ENCODE results near the gene FGF1.
A peak's percentile ranks its signal among the peaks of the same experiment; 100 is the strongest.

The FGF1 gene

GRCh38 chr5:142685418-142686209 lies at the start of gene FGF1:
TSS of gene FGF1 (minus strand) at chr5:142686090. CDS start at chr5:142614127, 71,963 bp downstream.
- no peaks in the 10 kb centered on the region for H3K9me3 Mint-ChIP-seq
- ATAC-seq (ENCODE audit: low read depth) (no peak), DNase-seq (ENCODE audit: low spot score in 2 of 2) (no peak)
- no peak within 1 kb of the TSS for H3K4me3 Mint-ChIP-seq
- H3K4me1 Mint-ChIP-seq: no peaks in the 10 kb centered on the region
- no peaks in the 10 kb centered on the region for H3K36me3 Mint-ChIP-seq
- no peak within 1 kb of the TSS for H3K27ac Mint-ChIP-seq
- peaks cover 16% of the 10 kb centered on the region for H3K27me3 Mint-ChIP-seq

GRCh38 chr5:142727735-142728047 lies 41.8 kb upstream of the FGF1 start:
- H3K27me3 Mint-ChIP-seq: peaks cover 10% of the 10 kb centered on the region
- H3K27ac Mint-ChIP-seq: no peak overlapping the region
- DNase-seq (ENCODE audit: low spot score in 2 of 2): no peak
- no peak for ATAC-seq (ENCODE audit: low read depth)
- no peak overlapping the region for H3K4me3 Mint-ChIP-seq
- H3K9me3 Mint-ChIP-seq: no peaks in the 10 kb centered on the region
- H3K36me3 Mint-ChIP-seq: no peaks in the 10 kb centered on the region
- peaks cover 4% of the 10 kb centered on the region for H3K4me1 Mint-ChIP-seq

GRCh38 chr5:142726188-142726731 lies 40.4 kb upstream of the FGF1 start:
- no peak for DNase-seq (ENCODE audit: low spot score in 2 of 2)
- H3K27me3 Mint-ChIP-seq: peaks cover 8% of the 10 kb centered on the region
- H3K9me3 Mint-ChIP-seq: no peaks in the 10 kb centered on the region
- no peaks in the 10 kb centered on the region for H3K36me3 Mint-ChIP-seq
- no peak overlapping the region for H3K4me3 Mint-ChIP-seq
- no peak overlapping the region for H3K27ac Mint-ChIP-seq
- no peak for ATAC-seq (ENCODE audit: low read depth)
- H3K4me1 Mint-ChIP-seq: peaks cover 4% of the 10 kb centered on the region

DNA sequence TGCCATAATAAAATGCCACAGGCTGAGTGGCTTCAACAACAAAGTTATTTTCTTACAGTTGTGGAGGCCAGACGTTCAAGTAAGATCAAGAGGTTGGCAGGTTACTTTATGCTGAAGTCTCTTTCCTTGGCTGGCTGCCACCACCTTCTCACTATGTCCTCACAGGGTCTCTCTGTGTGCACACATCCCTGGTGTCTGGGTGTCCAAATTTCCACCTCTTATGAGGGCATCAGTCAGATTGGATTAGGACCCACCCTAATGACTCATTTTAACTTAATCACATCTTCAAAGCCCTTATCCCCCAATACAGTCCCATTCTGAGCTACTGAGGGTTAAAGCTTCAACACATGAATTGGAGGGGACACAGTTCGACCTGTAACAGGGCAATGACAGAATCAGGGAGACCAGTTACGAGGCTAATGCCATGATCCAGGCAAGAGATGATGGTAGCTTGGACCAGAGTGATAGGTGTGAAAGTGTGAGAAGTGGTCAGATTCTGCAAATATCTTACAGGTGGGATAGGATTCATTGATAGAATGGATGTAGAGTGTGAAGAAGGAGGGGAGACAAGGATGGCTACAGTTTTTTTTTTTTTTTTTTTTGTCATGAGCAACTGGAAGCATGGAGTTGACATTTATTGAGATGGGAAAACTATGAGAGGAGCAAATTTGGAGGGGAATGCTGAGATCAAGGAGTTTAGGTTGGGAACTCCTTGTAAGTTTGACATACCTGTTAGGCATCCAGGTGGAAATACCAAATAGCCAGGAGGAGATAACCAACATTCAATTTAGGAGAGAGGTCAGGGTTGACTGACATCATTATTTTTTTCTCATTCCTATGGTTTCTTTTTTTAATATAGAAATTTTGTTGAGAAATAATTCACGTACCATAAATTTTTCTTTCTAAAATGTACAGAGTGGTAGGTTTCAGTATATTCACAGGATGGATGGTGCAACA lies 39.6 kb upstream of the FGF1 start:
- ATAC-seq (ENCODE audit: low read depth): no peak
- Mint-ChIP-seq H3K27ac (no peak overlapping the region), H3K4me1 (peaks cover 4% of the 10 kb centered on the region), H3K4me3 (no peak overlapping the region), H3K27me3 (peaks cover 7% of the 10 kb centered on the region), H3K9me3 (no peaks in the 10 kb centered on the region), H3K36me3 (no peaks in the 10 kb centered on the region)
- DNase-seq (ENCODE audit: low spot score in 2 of 2): no peak

GRCh38 chr5:142724821-142725220 lies 38.9 kb upstream of the FGF1 start:
- DNase-seq (ENCODE audit: low spot score in 2 of 2) (no peak), ATAC-seq (ENCODE audit: low read depth) (no peak)
- Mint-ChIP-seq H3K27me3 (peaks cover 10% of the 10 kb centered on the region), H3K36me3 (no peaks in the 10 kb centered on the region), H3K4me1 (peaks cover 4% of the 10 kb centered on the region), H3K9me3 (no peaks in the 10 kb centered on the region), H3K27ac (no peak overlapping the region), H3K4me3 (no peak overlapping the region)

DNA sequence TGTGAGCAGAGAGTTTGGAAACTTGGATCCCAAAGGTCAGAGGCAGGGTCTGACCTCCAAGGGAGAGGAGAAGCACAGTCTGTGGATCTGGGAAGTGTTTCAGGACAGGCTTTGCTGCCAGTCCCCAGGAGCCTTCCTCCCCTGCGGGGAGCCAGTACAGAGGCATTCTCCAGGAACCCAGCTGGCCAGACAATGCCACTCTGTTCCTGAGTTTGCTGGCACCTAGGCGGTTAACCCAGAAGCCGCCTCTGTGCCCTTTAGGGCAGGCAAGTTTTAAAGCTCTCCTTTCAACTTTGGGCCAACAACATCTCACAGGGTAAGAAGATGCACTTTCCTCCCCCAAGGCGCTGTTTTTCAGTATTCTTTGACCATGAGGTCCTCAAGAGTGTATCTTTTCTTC lies 37.0 kb upstream of the FGF1 start:
- no peak for DNase-seq (ENCODE audit: low spot score in 2 of 2)
- Mint-ChIP-seq H3K27me3 (peaks cover 19% of the 10 kb centered on the region), H3K4me3 (no peak overlapping the region), H3K36me3 (no peaks in the 10 kb centered on the region), H3K4me1 (peaks cover 4% of the 10 kb centered on the region), H3K9me3 (no peaks in the 10 kb centered on the region), H3K27ac (no peak overlapping the region)
- ATAC-seq (ENCODE audit: low read depth): no peak

DNA sequence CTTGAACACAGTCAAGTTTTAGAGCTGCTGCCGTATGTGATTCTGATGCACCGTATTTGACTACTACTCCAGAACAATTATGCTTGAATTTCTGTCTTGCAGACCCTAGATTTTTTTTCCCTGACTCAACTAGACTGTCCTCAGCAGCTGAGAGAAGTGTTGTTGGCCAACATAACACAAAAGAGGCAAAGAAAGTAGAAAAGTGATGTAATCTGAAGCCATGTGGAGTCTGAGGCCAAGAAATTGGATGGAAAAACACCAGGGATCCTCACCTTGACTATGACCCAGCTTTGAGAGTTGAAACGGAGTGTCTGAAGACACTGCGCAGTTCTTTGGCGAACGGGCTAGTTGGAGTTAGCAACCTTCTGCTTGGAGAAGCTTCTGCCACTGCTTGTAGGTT lies 36.3 kb upstream of the FGF1 start:
- H3K4me3 Mint-ChIP-seq: no peak overlapping the region
- H3K9me3 Mint-ChIP-seq: no peaks in the 10 kb centered on the region
- peaks cover 20% of the 10 kb centered on the region for H3K27me3 Mint-ChIP-seq
- no peak for DNase-seq (ENCODE audit: low spot score in 2 of 2)
- H3K36me3 Mint-ChIP-seq: no peaks in the 10 kb centered on the region
- H3K27ac Mint-ChIP-seq: no peak overlapping the region
- peaks cover 4% of the 10 kb centered on the region for H3K4me1 Mint-ChIP-seq
- no peak for ATAC-seq (ENCODE audit: low read depth)

DNA sequence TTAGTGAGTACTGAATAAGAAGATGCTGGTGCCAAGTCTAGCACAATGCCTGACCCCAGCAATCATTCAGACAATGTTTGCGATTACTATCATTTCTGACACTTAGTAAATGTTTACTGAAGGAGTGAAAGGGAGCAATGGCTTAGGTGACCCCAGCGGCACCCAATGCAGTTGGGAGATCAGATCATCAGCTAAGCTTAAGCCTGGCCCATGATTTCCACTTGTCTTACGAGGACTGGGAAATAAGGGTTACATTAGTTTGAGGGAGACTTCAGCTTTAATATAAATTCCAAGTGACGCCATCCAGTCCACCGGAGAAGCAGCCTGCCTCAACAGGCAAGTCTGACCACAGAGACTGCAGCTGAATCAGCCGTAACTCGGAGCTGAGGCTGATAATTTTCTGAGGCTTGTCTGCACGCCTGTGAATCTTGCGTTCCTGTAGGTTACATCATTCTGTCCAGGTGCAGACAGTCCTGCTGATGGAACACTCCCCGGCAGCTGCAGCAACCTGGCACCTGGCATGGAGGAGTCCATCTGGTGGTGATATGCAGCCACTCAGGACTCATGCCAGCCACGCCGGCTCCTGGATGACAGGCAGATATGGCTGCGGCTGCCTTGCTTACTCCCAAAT lies 34.9 kb upstream of the FGF1 start:
- Mint-ChIP-seq H3K36me3 (no peaks in the 10 kb centered on the region), H3K4me3 (no peak overlapping the region), H3K27ac (no peak overlapping the region), H3K4me1 (peaks cover 4% of the 10 kb centered on the region), H3K27me3 (peaks cover 22% of the 10 kb centered on the region), H3K9me3 (no peaks in the 10 kb centered on the region)
- DNase-seq (ENCODE audit: low spot score in 2 of 2): no peak
- no peak for ATAC-seq (ENCODE audit: low read depth)

- ATAC-seq (ENCODE audit: low read depth) (no peak), DNase-seq (ENCODE audit: low spot score in 2 of 2) (no peak)
- no peak overlapping the region for H3K27ac Mint-ChIP-seq
- peaks cover 4% of the 10 kb centered on the region for H3K4me1 Mint-ChIP-seq
- H3K27me3 Mint-ChIP-seq: peaks cover 21% of the 10 kb centered on the region
- H3K9me3 Mint-ChIP-seq: no peaks in the 10 kb centered on the region
- no peaks in the 10 kb centered on the region for H3K36me3 Mint-ChIP-seq
- H3K4me3 Mint-ChIP-seq: no peak overlapping the region
These were observed 34.0 kb upstream of the FGF1 start for GRCh38 chr5:142719836-142720370.

DNA sequence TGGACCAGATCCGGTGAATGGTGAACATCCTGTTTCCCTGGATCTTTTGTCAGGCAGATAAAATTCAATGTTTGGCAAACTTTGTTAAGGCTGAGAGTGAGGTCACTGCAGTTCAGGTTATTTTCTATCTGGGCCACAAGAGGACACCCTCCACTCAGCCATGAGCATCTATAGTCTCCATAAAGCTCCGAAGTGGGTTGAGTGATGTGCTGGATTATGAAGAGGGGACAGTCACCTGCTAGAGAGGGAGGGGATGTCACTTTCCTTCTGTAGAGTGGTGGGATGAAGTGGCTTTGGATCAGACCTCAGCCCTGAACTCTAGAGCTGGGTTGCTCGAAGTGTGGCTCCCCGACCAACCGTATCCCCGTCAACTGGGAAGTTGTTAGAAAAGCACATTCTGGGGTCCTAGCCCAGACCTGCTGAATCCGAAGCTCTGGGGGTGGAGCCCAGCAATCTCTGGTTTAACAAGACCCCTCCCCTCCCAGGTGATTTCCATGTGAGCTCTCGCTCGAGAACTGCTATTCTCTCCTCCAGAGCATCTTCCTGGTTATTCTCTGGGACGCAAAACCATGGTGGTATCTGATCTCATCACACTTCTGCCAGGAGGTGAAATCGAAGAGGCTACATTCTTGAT lies 31.8 kb upstream of the FGF1 start:
- Mint-ChIP-seq H3K4me1 (no peaks in the 10 kb centered on the region), H3K36me3 (no peaks in the 10 kb centered on the region), H3K27ac (no peak overlapping the region), H3K9me3 (no peaks in the 10 kb centered on the region), H3K4me3 (no peak overlapping the region), H3K27me3 (peaks cover 17% of the 10 kb centered on the region)
- DNase-seq (ENCODE audit: low spot score in 2 of 2) (no peak), ATAC-seq (ENCODE audit: low read depth) (no peak)

- peaks cover 19% of the 10 kb centered on the region for H3K27me3 Mint-ChIP-seq
- ATAC-seq (ENCODE audit: low read depth): peak; percentile 33
- DNase-seq (ENCODE audit: low spot score in 2 of 2): no peak
These were observed 31.1 kb upstream of the FGF1 start for GRCh38 chr5:142716963-142717362.

DNA sequence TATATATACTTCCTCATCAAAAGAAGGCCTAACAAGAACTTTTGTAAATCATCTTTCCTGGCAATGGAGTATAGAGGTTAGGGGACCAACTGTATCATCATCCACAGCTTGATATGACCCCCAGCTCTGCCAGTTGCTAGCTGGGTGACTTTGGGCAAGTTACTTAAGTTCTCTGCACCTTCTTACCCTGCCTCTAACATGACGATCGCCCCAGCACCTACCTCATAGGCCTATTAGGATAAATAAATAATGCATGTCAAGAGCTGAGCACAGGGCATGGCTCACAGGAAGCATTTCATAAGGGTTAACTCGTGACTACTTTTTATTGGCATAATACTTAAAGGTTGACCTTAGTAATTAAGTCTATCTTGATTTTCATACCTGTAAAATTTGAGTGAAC lies 29.4 kb upstream of the FGF1 start:
- ATAC-seq (ENCODE audit: low read depth) (no peak), DNase-seq (ENCODE audit: low spot score in 2 of 2) (no peak)
- Mint-ChIP-seq H3K4me3 (no peak overlapping the region), H3K27ac (no peak overlapping the region), H3K4me1 (no peaks in the 10 kb centered on the region), H3K9me3 (peaks cover 4% of the 10 kb centered on the region), H3K27me3 (peaks cover 18% of the 10 kb centered on the region), H3K36me3 (no peaks in the 10 kb centered on the region)

More at GRCh38 chr5:142716963-142717362, 31.1 kb upstream of the FGF1 start:
- no peaks in the 10 kb centered on the region for H3K36me3 Mint-ChIP-seq
- H3K27ac Mint-ChIP-seq: no peak overlapping the region
- H3K9me3 Mint-ChIP-seq: peaks cover 1% of the 10 kb centered on the region
- H3K4me3 Mint-ChIP-seq: no peak overlapping the region
- H3K4me1 Mint-ChIP-seq: no peaks in the 10 kb centered on the region

DNA sequence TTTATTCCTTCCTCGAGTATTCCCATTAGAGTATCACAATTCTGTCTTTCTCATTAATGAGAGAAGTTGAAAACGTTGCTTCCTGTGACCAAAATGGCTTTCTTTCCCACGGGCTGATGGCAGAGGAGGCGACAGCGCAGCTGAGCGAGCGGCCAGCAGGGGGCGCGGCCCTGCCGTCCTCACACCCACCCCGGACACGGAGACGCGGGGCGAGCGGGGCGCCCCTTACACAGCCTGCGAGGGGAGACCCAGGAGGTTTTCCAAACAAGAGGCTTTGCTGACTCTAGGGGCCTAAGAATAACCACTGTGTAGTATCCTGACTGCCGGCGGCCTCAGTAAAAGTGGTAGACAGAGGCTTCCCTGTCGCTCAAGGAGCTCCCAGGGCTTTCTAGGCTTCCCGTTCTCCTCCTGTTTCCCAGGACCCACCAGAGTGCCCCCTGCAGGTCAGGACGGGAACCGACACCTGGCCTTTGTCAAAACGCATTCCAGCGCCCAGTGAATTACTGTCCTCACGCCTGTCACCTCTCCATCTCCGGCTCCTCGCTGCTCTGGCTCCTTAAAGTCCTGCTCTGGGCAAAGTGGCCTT lies 27.3 kb upstream of the FGF1 start:
- Mint-ChIP-seq H3K4me3 (peak overlapping the region; percentile 78), H3K36me3 (peaks cover 2% of the 10 kb centered on the region), H3K27me3 (peaks cover 8% of the 10 kb centered on the region), H3K9me3 (peaks cover 4% of the 10 kb centered on the region), H3K27ac (no peak overlapping the region), H3K4me1 (no peaks in the 10 kb centered on the region)
- ATAC-seq (ENCODE audit: low read depth): peak; percentile 98
- peak; percentile 86 to 87 for DNase-seq (ENCODE audit: low spot score in 2 of 2)

Measured in memory B cell (primary cell).